OCI-LY7 (cell line): Measurements from ENCODE around the gene LRP8.

Experiments
- CTCF ChIP-seq: fragments of 200-600 bp; sonication (generic); conservative IDR thresholded peaks from 2 replicates; pipeline ENCODE4 v1.5.1; 2014; ENCODE audit warnings: mild to moderate bottlenecking, antibody characterized with exemption, low read length, moderate library complexity, mixed read lengths
- EZH2phosphoT487 ChIP-seq: fragments of 200-600 bp; sonication (generic); IDR thresholded peaks from 2 replicates; pipeline ENCODE4 v1.6.1; 2018; ENCODE audit warnings: low read depth, borderline replicate concordance, mild to moderate bottlenecking, mixed run types, antibody characterized with exemption, low read length, moderate library complexity, mixed read lengths

GRCh38 chr1:53359934-53360276, 32.0 kb upstream of the LRP8 start:
- TF ChIP-seq CTCF (no peak), EZH2phosphoT487 (no peak)
